Measurements from ENCODE around the gene POMC.
A peak's percentile ranks its signal among the peaks of the same experiment; 100 is the strongest.
"Not testable (repeated sequence)": the region's sequence is repeated elsewhere in the genome, so short reads cannot be mapped to it uniquely, and the experiment has no call there.

Gene POMC

GRCh38 chr2:25176541-25177181, 8.3 kb upstream of the POMC start:
- DNase-seq = no peak

DNA sequence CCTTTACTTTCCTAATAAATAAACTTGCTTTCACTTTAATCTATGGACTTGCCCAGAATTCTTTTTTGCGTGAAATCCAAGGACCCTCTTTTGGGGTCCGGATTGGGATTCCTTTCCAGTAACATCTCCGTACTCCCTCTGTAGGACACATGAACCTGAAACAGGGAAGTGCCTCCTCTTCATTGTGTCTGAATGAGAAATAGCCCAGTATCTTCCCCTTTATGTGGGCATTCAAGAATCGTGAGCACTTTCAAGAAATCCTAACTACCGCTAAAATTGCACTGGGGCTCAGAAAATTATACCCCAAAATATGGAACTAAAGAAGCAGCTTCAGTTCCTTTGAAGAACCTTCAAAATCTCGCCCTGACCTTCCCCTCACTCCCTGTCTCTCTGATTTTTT, 7.8 kb upstream of the POMC start:
- no peak for DNase-seq

DNA sequence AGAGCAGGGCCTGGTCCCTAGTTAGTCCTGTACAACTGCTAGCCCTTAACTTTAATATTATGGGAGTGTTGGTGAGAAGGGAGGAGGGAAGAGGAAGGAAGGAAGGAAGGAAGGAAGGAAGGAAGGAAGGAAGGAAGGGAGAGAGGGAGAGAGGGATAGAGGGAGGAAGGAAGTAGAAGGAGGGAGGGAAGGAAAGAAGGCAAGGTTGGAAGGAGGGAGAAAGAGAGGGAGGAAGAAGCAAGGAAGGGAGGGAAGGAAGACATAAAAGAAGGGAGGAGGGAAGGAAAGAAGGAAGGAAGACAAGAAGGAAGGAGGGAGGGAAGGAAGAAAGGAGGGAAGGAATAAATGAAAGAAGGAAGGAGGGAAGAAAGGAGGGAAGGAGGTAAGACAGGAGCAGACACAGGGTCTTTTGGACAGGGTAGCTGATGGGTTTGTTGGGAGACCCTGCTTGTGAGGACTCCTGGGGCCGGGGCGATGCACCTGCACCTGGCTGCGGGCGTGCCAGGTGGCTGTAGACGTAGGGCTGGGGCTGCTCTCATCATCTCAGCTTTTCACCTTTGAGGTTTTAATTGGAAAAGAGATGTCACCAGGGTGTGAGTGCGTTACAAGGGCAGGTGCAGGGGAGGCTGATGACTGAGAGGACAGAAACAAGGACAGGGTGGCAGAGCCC, 5.9 kb upstream of the POMC start:
- DNase-seq = no peak

DNA sequence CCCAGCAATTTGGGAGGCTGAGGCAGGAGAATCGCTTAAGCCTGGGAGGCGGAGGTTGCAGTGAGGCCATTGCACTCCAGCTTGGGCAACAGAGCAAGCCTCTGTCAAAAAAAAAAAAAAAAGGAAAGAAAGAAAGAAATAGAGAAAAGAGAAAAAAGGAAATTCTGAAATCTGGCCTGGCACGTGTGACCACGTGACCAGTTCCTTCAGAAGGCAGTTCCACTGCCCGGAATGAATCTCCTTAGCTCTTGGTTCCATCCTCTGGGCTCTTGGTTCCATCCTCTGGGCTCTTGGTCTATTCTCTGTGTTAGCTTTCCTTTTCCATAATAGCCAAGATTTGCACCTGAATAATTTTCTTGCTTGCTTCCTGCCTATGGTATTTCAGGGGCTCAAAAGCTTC, 5.3 kb upstream of the POMC start:
- DNase-seq = no peak

DNA sequence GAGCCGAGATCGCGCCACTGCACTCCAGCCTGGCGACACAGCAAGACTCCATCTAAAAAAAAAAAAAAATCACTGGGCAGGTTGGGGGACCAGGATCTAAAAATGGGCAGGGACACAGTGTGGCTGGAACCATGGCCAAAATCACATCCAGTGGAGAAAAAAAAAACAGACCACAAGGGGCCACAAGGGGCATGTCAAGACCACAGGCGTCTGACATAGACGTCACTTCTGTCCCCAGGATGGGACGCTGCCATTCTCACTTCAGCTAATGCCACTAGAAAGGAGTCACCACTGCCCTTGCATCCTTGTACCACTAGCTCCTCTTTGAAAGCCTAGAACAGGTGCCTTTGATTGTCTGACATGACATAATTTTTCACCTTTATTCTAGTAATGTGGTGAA, 2.5 kb upstream of the POMC start:
- no peak for DNase-seq

GRCh38 chr2:25169073-25169470, 692 bp upstream of the POMC start:
- no peak for DNase-seq

- DNase-seq = no peak
These were observed 2.1 kb downstream of the POMC start for GRCh38 chr2:25165992-25166875.

DNA sequence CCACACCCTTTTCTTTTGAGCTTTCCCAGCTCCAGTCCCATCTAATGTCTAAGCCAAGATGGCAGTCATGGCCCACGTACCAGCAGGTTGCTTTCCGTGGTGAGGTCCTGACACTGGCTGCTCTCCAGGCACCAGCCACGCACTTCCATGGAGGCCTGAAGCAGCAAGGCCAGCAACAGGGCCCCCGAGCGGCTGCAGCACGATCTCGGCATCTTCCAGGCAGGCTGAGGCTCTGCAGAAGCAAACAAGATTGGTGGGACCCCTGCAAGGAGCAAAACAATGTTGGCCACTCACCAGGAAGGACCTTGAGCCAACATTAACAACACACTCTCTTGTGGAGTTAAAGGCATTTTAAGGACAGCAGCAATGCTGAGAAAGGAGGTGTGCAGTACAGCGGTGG, 3.8 kb downstream of the POMC start:
- DNase-seq = no peak

- not testable (repeated sequence) for DNase-seq
These were observed 6.3 kb downstream of the POMC start for GRCh38 chr2:25162061-25162460.

DNA sequence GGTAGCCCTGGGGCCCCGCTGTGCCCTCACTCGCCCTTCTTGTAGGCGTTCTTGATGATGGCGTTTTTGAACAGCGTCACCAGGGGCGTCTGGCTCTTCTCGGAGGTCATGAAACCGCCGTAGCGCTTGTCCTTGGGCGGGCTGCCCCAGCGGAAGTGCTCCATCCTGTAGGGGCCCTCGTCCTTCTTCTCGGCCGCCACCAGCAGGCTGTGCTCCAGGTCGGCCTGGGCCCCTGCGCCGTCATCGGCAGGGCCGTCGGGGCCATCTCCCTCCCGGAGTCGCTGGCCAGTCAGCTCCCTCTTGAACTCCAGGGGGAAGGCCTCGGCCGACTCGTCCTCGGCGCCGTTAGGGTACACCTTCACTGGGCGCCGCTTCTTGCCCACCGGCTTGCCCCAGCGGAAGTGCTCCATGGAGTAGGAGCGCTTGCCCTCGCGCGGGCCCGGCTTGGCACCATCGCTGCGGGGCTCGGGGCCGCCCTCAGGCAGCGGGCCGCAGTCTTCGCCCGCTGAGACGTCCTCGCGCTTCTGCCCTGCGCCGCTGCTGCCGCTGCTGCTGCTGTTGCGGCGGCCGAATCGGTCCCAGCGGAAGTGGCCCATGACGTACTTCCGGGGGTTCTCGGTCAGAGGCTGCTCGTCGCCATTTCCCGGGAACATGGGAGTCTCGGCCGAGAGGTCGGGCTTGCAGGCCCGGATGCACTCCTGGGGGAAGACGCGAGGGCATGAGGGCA, 7.2 kb downstream of the POMC start:
- DNase-seq = peak; percentile 43

DNA sequence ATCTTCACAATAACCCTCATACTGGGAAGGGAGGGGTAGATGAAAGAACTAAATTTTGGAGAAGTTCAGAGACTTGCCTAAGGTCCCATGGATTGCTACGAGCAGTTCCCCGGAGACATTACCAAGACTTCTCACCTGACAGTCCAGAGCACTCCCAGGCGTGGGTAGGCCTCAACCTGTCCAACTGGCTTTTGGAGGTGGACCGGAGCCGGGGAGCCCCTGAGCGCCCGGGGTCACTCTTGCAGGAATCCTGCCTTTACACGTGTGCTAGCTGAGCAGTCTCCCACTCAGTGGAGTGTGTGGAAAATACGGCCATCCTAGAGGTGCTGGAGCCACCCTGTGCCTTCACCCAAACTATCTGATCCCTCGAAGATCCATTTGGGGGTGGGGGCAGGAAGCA, 8.0 kb downstream of the POMC start:
- DNase-seq = no peak

DNA sequence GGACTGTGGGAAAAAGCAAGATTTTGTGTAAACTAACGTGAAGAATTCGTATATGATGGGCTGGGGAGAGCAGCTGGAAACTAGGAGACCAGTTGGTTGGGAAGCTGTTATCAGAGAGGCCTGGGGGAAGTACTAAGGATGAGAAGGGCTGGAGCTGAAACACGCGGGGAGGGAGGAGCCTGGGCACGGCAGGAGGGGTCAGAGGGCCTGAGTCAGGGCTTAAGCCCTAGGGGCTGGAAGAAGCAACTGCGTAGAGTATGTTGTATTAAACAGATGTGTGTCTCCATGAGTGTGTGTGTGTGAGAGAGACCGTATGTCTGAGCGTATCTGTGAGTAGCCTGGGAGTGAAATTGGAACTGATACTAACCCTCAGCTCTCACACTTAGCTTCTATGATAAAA, 8.4 kb downstream of the POMC start:
- DNase-seq = no peak

GRCh38 chr2:25158096-25158852, 10.1 kb downstream of the POMC start:
- DNase-seq = no peak

GRCh38 chr2:25155401-25155800, 13.0 kb downstream of the POMC start:
- no peak for DNase-seq

- no peak for DNase-seq
These were observed 16.7 kb downstream of the POMC start for GRCh38 chr2:25151718-25152117.

- DNase-seq = not testable (repeated sequence)
These were observed 17.4 kb downstream of the POMC start for GRCh38 chr2:25150993-25151392.

DNA sequence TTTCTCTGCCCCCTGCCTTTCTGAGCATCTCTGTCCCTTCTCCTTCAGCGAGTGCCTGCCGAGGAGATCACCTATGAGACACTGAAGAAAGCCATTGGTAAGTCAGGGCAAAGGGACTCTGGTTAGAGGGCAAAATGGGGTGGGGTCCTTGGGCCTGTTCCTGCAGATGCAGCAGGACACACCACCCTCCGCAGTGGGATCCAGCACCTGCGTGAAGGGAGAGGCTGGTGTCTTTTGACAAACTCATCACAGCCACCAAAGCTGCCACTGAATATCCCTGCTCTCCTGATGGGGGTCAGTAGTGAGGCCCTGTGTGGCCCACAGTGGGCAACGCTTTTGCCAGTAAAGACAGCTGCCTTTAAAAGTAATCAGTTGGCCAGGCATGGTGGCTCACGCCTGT, 18.7 kb downstream of the POMC start:
- DNase-seq = no peak

DNA sequence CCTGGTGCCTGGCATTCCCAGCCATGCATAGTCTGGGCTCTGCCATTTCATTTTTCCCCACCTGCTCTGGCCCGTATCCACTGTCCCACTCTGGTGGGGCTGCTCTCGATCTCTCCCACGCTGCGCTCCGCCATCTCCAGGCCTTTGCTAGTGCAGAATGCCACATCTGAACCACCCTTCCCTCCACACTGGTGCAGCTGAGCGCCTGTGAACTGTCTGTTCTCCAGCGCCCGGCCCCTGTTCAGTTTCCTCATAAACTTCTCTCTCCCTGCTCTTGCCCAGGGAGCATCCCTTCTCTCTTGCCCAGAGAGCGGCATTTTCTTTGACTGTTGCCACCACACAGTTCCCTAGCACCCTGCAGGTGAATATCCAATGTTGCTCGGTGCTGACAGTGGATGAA, 21.5 kb downstream of the POMC start:
- DNase-seq = no peak

GRCh38 chr2:25145803-25146202, 22.6 kb downstream of the POMC start:
- no peak for DNase-seq

- DNase-seq = no peak
These were observed 27.3 kb downstream of the POMC start for GRCh38 chr2:25141120-25141519.

GRCh38 chr2:25140535-25140934, 27.8 kb downstream of the POMC start:
- not testable (repeated sequence) for DNase-seq

GRCh38 chr2:25132693-25133092, 35.7 kb downstream of the POMC start:
- DNase-seq = no peak

DNA sequence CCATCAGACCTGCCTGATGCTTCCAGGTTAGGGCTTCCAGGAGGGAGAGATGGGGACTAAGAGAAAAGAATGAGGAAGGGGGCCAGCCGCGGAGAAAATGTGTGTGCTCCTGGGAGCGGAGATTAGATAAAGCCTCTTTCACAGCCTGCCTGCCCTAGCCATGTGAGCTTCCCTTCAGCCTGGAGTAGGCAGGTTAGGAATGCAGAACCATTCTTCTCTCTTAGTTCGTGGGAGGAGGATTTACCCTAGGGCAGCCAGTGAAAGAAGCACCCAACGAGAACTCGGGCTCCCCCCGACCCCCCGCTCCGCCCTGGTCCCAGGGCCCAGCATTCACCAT, 36.1 kb downstream of the POMC start:
- DNase-seq = no peak

Measured in effector CD8-positive, alpha-beta T cell (primary cell).